Activated CD8-positive, alpha-beta memory T cell treated with anti-CD3 and anti-CD28 coated beads for 48 hours (primary cell): Measurements from ENCODE around the gene PCIF1.

Experiments used
- DNase-seq, 3 experiments: peaks; one replicate each; pipeline ENCODE4 v3.0.0-alpha.2; 2020; ENCODE audit warnings: low read depth in 2 of 3, low spot score in 2 of 3

PCIF1 gene

DNA sequence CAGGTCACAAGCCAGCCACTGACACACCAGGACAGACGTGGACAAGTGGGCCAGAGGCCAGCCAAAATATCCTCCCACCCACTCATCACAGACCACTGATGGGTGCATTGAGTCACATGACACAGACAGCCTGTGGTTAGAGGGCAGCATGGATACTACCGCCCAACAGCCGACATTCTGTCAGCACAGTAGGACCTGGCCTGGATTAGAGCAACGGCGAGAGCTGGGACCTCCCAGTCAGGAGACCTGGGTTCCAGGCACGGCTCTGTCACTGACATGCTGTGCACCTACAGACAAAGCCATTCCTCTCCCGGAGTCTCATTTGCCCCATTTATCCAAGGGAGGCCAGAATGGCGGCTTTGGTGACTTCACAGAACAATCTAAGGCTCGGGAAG lies 29.5 kb downstream of the PCIF1 start:
- no peak for DNase-seq

GRCh38 chr20:45965169-45966002 lies 30.9 kb downstream of the PCIF1 start:
- DNase-seq = no peak

DNA sequence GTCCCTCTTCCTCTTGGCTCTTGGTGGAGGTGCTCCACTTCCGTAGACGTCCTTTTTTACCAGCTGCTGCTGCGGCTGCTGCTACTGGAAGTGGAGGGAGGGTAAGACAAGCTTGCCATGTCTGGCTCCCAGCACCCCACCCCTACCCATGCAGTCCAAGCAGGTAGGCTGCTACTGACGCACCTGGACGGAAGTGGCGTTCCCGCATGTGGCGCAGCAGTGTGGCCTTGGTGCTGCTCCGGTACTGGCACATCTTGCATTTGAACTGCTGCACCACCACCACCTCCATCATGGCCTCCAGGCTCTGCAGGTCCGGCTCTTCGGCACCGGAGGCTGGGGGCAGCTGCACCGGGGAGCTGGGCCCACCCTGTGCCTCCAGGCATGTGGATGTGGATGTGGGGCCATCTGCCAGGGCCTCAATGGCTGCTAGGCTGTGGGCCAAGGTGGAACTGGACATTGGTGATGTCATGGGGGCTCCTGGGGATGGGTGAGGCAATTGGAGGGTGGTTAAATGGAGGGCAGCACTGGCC lies 33.1 kb downstream of the PCIF1 start:
- DNase-seq = no peak

DNA sequence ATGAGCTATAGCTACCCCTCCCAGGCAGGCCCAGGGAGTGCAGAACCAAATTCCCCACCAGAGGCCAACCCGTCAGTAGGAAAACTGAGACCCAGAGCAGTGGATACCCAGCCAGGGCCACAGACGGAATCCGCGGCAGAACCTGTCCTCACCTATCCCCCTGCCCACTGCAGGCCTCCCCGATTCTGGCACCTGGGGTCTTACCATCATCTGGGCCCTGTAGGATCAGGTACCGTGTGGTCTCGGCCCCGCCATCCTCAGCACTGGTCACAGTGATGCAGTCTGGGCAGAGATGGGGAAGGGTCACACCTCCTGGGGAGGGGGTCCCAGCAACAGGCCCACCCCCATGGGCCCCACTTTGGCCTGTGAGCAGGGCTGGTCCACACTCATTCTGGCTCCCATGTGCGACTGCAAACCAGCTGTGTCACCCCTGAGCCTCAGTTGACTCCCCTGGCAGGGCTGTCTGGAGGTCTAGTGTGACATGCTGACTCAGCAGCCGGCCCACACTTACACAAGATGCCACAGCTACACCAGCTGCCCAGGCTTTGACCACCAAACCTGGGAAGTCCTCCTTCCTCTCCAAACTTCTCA lies 33.7 kb downstream of the PCIF1 start:
- DNase-seq = no peak

- no peak for DNase-seq
Measured at GRCh38 chr20:45968801-45969711, 34.6 kb downstream of the PCIF1 start.

- no peak for DNase-seq
Measured at GRCh38 chr20:45969712-45970634, 35.5 kb downstream of the PCIF1 start.

GRCh38 chr20:45970646-45971424 lies 36.4 kb downstream of the PCIF1 start:
- peak in 1 of 3 experiments; percentile 12 for DNase-seq

GRCh38 chr20:45971425-45971674 lies 36.9 kb downstream of the PCIF1 start:
- DNase-seq = no peak

GRCh38 chr20:45971675-45972499 lies 37.4 kb downstream of the PCIF1 start, which contains the start of gene ZNF335:
Gene ZNF335, minus strand, starts transcription at chr20:45972203. Its CDS starts 793 bp downstream, at chr20:45971410.
- DNase-seq = peak; percentile 85 to 93 (median 92)

DNA sequence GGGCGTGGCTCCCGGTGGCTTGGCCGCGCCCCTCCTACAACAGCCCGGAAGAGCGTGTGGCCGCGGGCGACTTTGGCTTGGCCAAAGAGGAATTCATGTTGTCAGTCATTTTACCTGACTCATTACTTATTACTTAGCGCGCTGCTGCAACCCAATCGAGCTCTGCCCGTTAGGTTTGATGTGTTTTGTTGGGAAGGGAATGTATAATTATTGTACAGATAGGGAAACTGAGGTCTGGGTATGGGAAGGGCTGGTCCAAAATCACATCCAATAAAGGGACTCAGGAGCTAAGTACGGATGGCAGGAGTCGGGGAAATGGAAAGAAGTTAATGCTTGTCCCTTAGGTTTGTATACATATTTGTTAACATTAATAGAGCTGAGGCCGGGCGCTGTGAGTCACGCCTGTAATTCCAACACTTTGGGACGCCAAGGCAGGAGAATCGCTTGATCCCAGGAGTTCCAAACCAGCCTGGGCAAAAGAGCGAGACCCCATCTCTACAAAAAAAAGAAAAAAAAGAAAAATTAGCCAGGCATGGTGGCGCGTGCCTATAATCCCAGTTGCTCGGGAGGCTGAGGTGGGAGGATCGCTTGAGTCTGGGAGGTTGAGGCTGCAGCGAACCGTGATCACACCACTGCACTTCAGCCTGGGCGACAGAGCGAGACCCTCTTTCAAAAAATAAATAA lies 38.2 kb downstream of the PCIF1 start:
- DNase-seq = no peak

- no peak for DNase-seq
Measured at GRCh38 chr20:45974896-45975565, 40.5 kb downstream of the PCIF1 start.

DNA sequence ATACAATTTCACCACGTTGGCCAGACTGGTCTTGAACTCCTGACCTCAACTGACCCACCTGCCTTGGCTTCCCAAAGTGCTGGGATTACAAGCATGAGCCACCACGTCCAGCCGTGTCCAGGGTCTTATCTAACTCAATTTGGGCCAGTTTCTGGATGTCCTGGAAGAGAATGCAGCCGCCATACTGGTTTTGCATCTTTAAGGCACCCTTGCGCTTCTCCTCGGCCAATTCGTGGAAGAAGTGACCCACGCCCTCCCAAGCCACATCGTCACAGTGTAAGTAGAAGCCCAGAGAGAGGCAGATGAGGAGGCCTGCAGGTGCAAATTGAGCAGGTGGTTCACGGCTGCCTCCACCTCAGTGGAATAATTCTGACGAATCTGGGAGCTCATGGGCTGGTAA lies 41.2 kb downstream of the PCIF1 start:
- no peak for DNase-seq

DNA sequence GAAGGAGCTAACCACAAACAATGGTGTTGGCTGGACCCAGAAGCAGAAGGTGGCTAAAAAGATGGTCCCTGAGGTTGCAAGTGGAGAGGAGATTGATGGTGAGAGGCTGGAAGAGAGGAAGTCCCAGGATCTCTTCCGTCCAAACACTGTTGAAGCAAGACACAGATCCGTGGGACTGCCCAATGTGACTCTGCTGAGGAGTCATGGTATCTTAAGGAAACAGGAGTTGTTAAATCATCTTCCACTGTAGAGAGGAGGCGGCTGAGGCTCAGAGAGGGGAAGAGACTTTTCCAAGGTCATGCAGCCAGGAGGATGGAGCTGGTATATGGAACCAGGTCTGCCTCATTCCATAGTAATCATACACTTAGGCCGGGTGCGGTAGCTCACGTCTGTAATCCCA lies 41.6 kb downstream of the PCIF1 start:
- DNase-seq = no peak

DNA sequence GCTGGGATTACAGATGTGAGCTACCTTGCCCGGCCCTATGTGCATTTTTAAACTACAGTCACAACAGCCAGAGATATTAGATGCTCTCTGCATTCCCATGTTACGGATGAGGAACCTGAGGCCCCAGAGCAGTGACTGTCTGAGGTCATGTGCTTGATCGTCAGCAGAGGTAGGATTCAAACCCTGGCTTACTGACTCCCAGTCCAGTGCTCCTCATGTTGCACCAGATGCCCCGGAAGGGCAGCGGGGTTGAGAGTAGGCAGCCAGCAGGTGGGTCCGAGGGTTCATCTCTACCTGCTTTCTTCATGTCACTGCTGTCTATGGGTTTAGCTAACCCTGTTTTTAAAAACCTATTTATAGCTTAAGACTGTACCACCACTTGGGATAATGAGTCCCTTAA lies 46.8 kb downstream of the PCIF1 start:
- no peak for DNase-seq

GRCh38 chr20:45983279-45983743 lies 48.8 kb downstream of the PCIF1 start:
- no peak for DNase-seq

- no peak for DNase-seq
Measured at GRCh38 chr20:45985573-45985972, 51.1 kb downstream of the PCIF1 start.

DNA sequence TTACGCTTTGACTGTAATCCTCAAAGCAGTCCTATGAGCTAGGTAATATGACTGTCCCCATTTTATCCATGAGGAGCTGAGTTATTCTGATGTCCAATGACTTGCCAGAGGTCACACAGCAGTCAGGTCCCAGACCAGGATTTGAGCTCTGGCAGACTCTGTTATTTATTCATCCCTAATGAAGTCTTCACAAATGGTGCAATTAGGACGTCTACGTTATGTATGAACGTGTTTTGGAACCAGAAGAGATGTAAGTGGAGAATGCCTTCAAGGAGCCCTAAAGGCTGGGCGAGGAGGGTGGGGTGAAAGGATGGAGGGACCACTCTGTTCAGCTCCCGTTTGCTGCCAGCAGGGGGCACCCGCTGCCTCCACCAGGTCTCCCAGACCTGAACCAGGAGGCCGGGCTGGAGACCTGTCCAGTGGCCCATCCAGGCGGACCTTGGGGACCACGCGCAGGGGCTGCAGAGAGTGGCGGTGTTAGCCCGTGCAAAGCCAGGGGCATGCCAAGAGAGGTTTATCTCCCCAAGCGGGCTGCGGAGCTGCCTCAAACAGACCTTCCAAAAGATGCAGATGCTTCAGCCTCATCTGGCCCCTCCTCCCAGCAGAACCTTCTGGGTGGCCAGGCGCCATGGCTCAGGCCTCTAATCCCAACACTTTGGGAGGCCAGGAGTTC lies 52.8 kb downstream of the PCIF1 start:
- peak in 2 of 3 experiments; percentile 54 to 58 for DNase-seq
